K562 (cell line): ENCODE results near the gene RINL. TPM values are rescaled to one million over a fixed set of nuclear protein-coding genes. Genes with fewer than 3 reads are reported as not detected.

Experiments used
- CREB3L1 ChIP-seq: fragments of 450-650 bp; IDR thresholded peaks from 2 replicates; pipeline ENCODE4 v1.6.1; 2014; ENCODE audit warnings: low read depth, mild to moderate bottlenecking, moderate library complexity, borderline replicate concordance
- ESRRA ChIP-seq: fragments of 450-650 bp; IDR thresholded peaks from 2 replicates; pipeline ENCODE4 v1.6.1; 2014; ENCODE audit warnings: low read depth, mild to moderate bottlenecking, moderate library complexity, borderline replicate concordance
- MAZ ChIP-seq, 2 experiments: fragments of 450-650 bp in 1 of 2; sonication (generic) in 1 of 2; formaldehyde crosslinking; IDR thresholded peaks in 1 of 2; conservative IDR thresholded peaks in 1 of 2; 2 replicates each; pipeline versions ENCODE4 v1.4.0 to v1.5.0; 2020; ENCODE audit warnings: mild to moderate bottlenecking in 1 of 2, missing genetic modification reagents in 1 of 2
- POLR2B ChIP-seq: fragments of 450-650 bp; IDR thresholded peaks from 2 replicates; pipeline ENCODE4 v1.6.1; 2018; ENCODE audit warnings: low read depth; ENCODE audit not compliant: partially characterized antibody
- SMAD2 ChIP-seq: fragments of 150-350 bp; IDR thresholded peaks from 2 replicates; pipeline ENCODE4 v1.6.1; 2014; ENCODE audit warnings: low read depth, mild to moderate bottlenecking, low read length
- TBL1XR1 ChIP-seq, 2 experiments: IDR thresholded peaks; 2 replicates each; pipeline ENCODE4 v1.6.1; 2012; ENCODE audit warnings: improper control_type of control experiment in 2 of 2, low read length in 2 of 2, mild to moderate bottlenecking in 1 of 2
- U2AF1 ChIP-seq: fragments of 200-400 bp; formaldehyde crosslinking; optimal IDR thresholded peaks from 2 replicates; pipeline ENCODE3; 2017; ENCODE audit warnings: mild to moderate bottlenecking, low read depth, low read length, moderate library complexity
- ZNF586 ChIP-seq: fragments of 450-650 bp; formaldehyde crosslinking; conservative IDR thresholded peaks from 2 replicates; pipeline ENCODE4 v1.4.0; 2020; ENCODE audit warnings: mild to moderate bottlenecking, moderate library complexity
- polyA plus RNA-seq, 8 experiments: library from polyadenylated mRNA; depleted of rRNA in 4 of 8; stranded (reverse) in 5 of 8; unstranded in 3 of 8; fragments of >200 nt; fragmentation: Nextera tagmentation in 2 of 8; fragmentation: Illumina TruSeq in 1 of 8; extraction: Ambion mirVana in 2 of 8; extraction: Trizol in 1 of 8; gene quantifications; 2 replicates each; pipeline versions ENCODE4 v1.2.1 to v1.2.3, GENCODE V29; 2011 to 2014; ENCODE audit warnings: inconsistent platforms in 1 of 8, missing spikeins in 1 of 8
- total RNA-seq, 7 experiments: library from RNA; depleted of rRNA in 6 of 7; stranded (reverse); fragments of >200 nt in 6 of 7; fragmentation: Illumina TruSeq in 2 of 7; extraction: Trizol in 2 of 7; gene quantifications; 2 replicates each; pipeline versions ENCODE4 v1.2.1 to v1.2.3, GENCODE V29; 2011 to 2021; ENCODE audit warnings: low replicate concordance in 1 of 7
- TF ChIP-seq, protein P1 (sequence below), 2 experiments: IDR thresholded peaks; 2 replicates each; pipeline ENCODE4 v1.6.1; 2011; ENCODE audit warnings: borderline replicate concordance in 1 of 2, control low read depth in 1 of 2, low read depth in 1 of 2, low read length in 1 of 2, mild to moderate bottlenecking in 1 of 2, mixed read lengths in 1 of 2, moderate library complexity in 1 of 2; ENCODE audit not compliant: insufficient read depth in 1 of 2, insufficient read length in 1 of 2, poor library complexity in 1 of 2, severe bottlenecking in 1 of 2; ENCODE audit errors: extremely low read depth in 1 of 2
- TF ChIP-seq, protein P2 (sequence below), 2 experiments: fragments of 250-450 bp in 1 of 2; fragments of 450-650 bp in 1 of 2; sonication (Bioruptor Pico) in 1 of 2; IDR thresholded peaks; 2 replicates each; pipeline versions ENCODE4 v1.6.1 to v1.8.0; 2016 to 2021; ENCODE audit warnings: mild to moderate bottlenecking in 2 of 2, moderate library complexity in 2 of 2, missing compliant biosample characterization in 1 of 2, missing genetic modification characterization in 1 of 2
- TF ChIP-seq, protein P3 (sequence below): sonication (generic); formaldehyde crosslinking; IDR thresholded peaks from 2 replicates; pipeline ENCODE4 v1.8.0; 2022; ENCODE audit warnings: missing genetic modification reagents, mild to moderate bottlenecking, borderline replicate concordance

RINL gene
- total and polyA plus RNA-seq, 9 of the 15 experiments (the other 6 are each of a cell fraction or from before 2014, with no cell fraction given) = 0.82 to 10.9 (median 4.9) TPM

DNA sequence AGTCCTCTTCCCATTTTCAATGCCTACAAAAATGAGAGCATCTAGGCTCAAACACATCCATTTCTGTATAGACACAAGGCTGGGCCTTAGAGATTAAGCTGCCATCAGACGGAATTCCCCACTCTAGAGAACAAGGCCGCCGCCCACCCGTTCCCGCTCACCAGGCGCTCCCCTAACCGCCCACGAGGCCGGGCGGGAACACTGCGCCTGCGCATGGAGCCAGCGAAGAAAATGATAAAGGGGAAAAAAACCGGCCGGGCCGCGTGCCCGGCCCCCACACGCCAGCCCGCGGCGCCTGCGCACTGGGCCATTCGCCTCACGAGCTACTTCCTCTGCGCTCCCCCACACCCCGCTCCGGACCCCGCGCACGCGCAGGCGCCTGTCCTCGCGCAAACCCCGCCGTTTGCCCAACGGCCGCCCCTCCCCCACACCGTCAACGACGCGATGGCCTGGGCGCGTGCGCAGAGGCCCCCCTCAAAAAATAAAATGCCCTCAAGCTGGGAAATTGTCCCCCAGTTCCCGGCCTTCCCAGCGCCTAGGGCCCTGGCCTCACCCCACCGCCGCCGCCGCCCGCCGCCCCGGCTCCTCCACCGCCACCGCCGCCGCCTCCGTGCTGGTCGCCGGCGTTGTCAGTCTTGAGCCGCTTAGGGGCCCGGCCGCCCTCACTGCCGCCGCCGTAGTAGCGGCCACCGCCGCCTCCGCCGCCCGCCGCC lies 28.8 kb downstream of the RINL start (continued):
- TF ChIP-seq, protein P1, sequence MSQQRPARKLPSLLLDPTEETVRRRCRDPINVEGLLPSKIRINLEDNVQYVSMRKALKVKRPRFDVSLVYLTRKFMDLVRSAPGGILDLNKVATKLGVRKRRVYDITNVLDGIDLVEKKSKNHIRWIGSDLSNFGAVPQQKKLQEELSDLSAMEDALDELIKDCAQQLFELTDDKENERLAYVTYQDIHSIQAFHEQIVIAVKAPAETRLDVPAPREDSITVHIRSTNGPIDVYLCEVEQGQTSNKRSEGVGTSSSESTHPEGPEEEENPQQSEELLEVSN (IDR thresholded peaks at IDR 0.05; ENCODE audit: borderline replicate concordance in 1 of 2, extremely low read depth in 1 of 2, insufficient read depth in 1 of 2, insufficient read length in 1 of 2, low read depth in 1 of 2, low read length in 1 of 2, poor library complexity in 1 of 2, severe bottlenecking in 1 of 2) = peak; percentile 95 to 99
- TF ChIP-seq ZNF586 (CRISPR knock-in tag) (0 out of 2 replicates have a peak, but pooled peaks have one; percentile 57), TBL1XR1 (IDR thresholded peaks at IDR 0.05; ENCODE audit: low read length in 2 of 2) (peak; percentile 32 to 40; a peak in 2 of 4 replicates), ESRRA (no peak), MAZ (CRISPR knock-in tag; conservative IDR thresholded peaks at IDR 0.05 in 1 of 2, IDR thresholded peaks at IDR 0.05 in 1 of 2) (peak; percentile 42 to 48; a peak in 2 of 4 replicates), SMAD2 (no peak), U2AF1 (no peak), POLR2B (peak; percentile 60), CREB3L1 (peak; percentile 21; the same call in 1 of the 2 replicates)
- TF ChIP-seq, protein P2, sequence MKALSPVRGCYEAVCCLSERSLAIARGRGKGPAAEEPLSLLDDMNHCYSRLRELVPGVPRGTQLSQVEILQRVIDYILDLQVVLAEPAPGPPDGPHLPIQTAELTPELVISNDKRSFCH (CRISPR knock-in tag; IDR thresholded peaks at IDR 0.05) = no peak
- TF ChIP-seq, protein P2 (tag; IDR thresholded peaks at IDR 0.05) = peak; percentile 60; the same call in 1 of the 2 replicates
- TF ChIP-seq, protein P3, sequence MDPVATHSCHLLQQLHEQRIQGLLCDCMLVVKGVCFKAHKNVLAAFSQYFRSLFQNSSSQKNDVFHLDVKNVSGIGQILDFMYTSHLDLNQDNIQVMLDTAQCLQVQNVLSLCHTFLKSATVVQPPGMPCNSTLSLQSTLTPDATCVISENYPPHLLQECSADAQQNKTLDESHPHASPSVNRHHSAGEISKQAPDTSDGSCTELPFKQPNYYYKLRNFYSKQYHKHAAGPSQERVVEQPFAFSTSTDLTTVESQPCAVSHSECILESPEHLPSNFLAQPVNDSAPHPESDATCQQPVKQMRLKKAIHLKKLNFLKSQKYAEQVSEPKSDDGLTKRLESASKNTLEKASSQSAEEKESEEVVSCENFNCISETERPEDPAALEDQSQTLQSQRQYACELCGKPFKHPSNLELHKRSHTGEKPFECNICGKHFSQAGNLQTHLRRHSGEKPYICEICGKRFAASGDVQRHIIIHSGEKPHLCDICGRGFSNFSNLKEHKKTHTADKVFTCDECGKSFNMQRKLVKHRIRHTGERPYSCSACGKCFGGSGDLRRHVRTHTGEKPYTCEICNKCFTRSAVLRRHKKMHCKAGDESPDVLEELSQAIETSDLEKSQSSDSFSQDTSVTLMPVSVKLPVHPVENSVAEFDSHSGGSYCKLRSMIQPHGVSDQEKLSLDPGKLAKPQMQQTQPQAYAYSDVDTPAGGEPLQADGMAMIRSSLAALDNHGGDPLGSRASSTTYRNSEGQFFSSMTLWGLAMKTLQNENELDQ (CRISPR knock-in tag) = no peak
